Tibial nerve (tissue), 4 donors: Measurements from ENCODE around the gene XCR1.

Experiments
- EP300 ChIP-seq, 2 donors: sonication (generic); formaldehyde crosslinking; IDR thresholded peaks; one replicate each; pipeline ENCODE4 v1.6.1; 2017; ENCODE audit warnings: antibody characterized with exemption in 2 of 2, mild to moderate bottlenecking in 1 of 2
- POLR2A ChIP-seq, 2 donors: fragments of 450-650 bp; IDR thresholded peaks; one replicate each; pipeline ENCODE4 v1.6.1; 2017; ENCODE audit warnings: antibody characterized with exemption in 2 of 2, mild to moderate bottlenecking in 2 of 2, moderate library complexity in 2 of 2
- TF ChIP-seq, protein P1 (sequence below), 5 experiments: fragments of 200-600 bp in 3 of 5; fragments of 450-650 bp in 2 of 5; sonication (generic) in 3 of 5; IDR thresholded peaks; one replicate each; pipeline ENCODE4 v1.5.1; 2016 to 2019; ENCODE audit warnings: antibody characterized with exemption in 5 of 5, mild to moderate bottlenecking in 3 of 5, moderate library complexity in 2 of 5

DNA sequence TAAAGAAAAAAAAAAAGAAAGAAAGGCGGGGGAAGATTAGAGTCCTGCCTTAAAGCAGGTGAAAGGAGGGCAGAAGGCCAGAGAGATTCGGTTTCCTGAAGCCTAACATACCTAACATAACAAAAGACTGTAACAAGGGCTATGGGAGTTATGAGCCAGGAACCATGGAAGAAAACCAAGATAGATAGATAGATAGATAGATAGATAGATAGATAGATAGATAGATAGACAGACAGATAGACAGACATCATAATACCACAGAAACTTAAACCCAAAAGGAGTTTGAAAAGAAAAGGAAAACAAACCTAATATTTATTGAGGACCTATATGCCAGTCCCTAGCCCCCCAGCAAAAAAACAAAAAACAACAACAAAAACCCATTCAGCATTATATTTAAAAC lies 29.3 kb downstream of the XCR1 start:
- TF ChIP-seq, protein P1, sequence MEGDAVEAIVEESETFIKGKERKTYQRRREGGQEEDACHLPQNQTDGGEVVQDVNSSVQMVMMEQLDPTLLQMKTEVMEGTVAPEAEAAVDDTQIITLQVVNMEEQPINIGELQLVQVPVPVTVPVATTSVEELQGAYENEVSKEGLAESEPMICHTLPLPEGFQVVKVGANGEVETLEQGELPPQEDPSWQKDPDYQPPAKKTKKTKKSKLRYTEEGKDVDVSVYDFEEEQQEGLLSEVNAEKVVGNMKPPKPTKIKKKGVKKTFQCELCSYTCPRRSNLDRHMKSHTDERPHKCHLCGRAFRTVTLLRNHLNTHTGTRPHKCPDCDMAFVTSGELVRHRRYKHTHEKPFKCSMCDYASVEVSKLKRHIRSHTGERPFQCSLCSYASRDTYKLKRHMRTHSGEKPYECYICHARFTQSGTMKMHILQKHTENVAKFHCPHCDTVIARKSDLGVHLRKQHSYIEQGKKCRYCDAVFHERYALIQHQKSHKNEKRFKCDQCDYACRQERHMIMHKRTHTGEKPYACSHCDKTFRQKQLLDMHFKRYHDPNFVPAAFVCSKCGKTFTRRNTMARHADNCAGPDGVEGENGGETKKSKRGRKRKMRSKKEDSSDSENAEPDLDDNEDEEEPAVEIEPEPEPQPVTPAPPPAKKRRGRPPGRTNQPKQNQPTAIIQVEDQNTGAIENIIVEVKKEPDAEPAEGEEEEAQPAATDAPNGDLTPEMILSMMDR (IDR thresholded peaks at IDR 0.05), result no peak
- TF ChIP-seq POLR2A (IDR thresholded peaks at IDR 0.05), result no peak
- no peak for TF ChIP-seq EP300 (IDR thresholded peaks at IDR 0.05)
